Measurements from ENCODE around the gene FERMT2. TPM values are rescaled to one million over a fixed set of nuclear protein-coding genes. Genes with fewer than 3 reads are reported as not detected.

FERMT2 gene
- total RNA-seq, 1 experiment from 2014 or later = 33.3 TPM

- DNase-seq (ENCODE audit: low read depth, low spot score) (no peak), ATAC-seq (no peak)
- ChIA-PET CTCF (no interaction called here), POLR2A (interaction anchor here (0.6 kb wide), 1 partner anchor 250 kb away, joined by 3 read pairs; no protein-coding TSS in a partner anchor)
- TF ChIP-seq TCF7L2 (IDR thresholded peaks at IDR 0.05; ENCODE audit: low read depth, low read length) = no peak
- TF ChIP-seq, protein P1, sequence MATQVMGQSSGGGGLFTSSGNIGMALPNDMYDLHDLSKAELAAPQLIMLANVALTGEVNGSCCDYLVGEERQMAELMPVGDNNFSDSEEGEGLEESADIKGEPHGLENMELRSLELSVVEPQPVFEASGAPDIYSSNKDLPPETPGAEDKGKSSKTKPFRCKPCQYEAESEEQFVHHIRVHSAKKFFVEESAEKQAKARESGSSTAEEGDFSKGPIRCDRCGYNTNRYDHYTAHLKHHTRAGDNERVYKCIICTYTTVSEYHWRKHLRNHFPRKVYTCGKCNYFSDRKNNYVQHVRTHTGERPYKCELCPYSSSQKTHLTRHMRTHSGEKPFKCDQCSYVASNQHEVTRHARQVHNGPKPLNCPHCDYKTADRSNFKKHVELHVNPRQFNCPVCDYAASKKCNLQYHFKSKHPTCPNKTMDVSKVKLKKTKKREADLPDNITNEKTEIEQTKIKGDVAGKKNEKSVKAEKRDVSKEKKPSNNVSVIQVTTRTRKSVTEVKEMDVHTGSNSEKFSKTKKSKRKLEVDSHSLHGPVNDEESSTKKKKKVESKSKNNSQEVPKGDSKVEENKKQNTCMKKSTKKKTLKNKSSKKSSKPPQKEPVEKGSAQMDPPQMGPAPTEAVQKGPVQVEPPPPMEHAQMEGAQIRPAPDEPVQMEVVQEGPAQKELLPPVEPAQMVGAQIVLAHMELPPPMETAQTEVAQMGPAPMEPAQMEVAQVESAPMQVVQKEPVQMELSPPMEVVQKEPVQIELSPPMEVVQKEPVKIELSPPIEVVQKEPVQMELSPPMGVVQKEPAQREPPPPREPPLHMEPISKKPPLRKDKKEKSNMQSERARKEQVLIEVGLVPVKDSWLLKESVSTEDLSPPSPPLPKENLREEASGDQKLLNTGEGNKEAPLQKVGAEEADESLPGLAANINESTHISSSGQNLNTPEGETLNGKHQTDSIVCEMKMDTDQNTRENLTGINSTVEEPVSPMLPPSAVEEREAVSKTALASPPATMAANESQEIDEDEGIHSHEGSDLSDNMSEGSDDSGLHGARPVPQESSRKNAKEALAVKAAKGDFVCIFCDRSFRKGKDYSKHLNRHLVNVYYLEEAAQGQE (IDR thresholded peaks at IDR 0.05; ENCODE audit: insufficient read depth in 1 of 2, low read depth in 2 of 2, low read length in 1 of 2) = no peak
- TF ChIP-seq POLR2AphosphoS5 (IDR thresholded peaks at IDR 0.05; ENCODE audit: low read depth, low read length) = no peak
- TF ChIP-seq, protein P2, sequence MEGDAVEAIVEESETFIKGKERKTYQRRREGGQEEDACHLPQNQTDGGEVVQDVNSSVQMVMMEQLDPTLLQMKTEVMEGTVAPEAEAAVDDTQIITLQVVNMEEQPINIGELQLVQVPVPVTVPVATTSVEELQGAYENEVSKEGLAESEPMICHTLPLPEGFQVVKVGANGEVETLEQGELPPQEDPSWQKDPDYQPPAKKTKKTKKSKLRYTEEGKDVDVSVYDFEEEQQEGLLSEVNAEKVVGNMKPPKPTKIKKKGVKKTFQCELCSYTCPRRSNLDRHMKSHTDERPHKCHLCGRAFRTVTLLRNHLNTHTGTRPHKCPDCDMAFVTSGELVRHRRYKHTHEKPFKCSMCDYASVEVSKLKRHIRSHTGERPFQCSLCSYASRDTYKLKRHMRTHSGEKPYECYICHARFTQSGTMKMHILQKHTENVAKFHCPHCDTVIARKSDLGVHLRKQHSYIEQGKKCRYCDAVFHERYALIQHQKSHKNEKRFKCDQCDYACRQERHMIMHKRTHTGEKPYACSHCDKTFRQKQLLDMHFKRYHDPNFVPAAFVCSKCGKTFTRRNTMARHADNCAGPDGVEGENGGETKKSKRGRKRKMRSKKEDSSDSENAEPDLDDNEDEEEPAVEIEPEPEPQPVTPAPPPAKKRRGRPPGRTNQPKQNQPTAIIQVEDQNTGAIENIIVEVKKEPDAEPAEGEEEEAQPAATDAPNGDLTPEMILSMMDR (IDR thresholded peaks at IDR 0.05) = no peak
- TF ChIP-seq SIN3A (IDR thresholded peaks at IDR 0.05; ENCODE audit: borderline replicate concordance, insufficient read depth, low read depth, low read length) = no peak
- Histone ChIP-seq H3K27ac (ENCODE audit: low read length) (no peak overlapping the region), H3K27me3 (ENCODE audit: control insufficient read depth, insufficient read depth, low read length) (no peaks in the 10 kb centered on the region), H3K4me3 (ENCODE audit: low read depth in 2 of 2, low read length in 2 of 2) (no peak overlapping the region), H3K4me1 (ENCODE audit: control insufficient read depth, insufficient read depth, low read length) (no peaks in the 10 kb centered on the region; the same call in 1 of the 2 replicates), H3K9me3 (ENCODE audit: control insufficient read depth, insufficient read depth, low read depth, low read length) (no peaks in the 10 kb centered on the region), H3K36me3 (ENCODE audit: control insufficient read depth, insufficient read depth, low read length) (no peaks in the 10 kb centered on the region)
- in situ Hi-C loops (cut with HindIII; ENCODE audit: low pct_unique_long_range_greater_than_20kb, low sequenced_read_pairs) (no loop called here), intact Hi-C loops (cut with micrococcal nuclease; ENCODE audit: unreplicated experiment) (no loop called here)
- BruUV-seq (replicated peaks) = no TSS peak
These were observed 52.4 kb downstream of the FERMT2 start for GRCh38 chr14:52898496-52898895.

- H3K4me1 ChIP-seq (ENCODE audit: control insufficient read depth, insufficient read depth, low read length) = no peaks in the 10 kb centered on the region; the same call in 1 of the 2 replicates
- no peaks in the 10 kb centered on the region for H3K36me3 ChIP-seq (ENCODE audit: control insufficient read depth, insufficient read depth, low read length)
- ChIA-PET CTCF (interaction anchor here (0.5 kb wide), 1 partner anchor 66 kb away, joined by 5 read pairs; no protein-coding TSS in a partner anchor), POLR2A (interaction anchor here (0.5 kb wide), 1 partner anchor 33 kb away, joined by 11 read pairs; no protein-coding TSS in a partner anchor)
- no peak for ATAC-seq
- no peaks in the 10 kb centered on the region for H3K27me3 ChIP-seq (ENCODE audit: control insufficient read depth, insufficient read depth, low read length)
- H3K4me3 ChIP-seq (ENCODE audit: low read depth in 2 of 2, low read length in 2 of 2) = no peak overlapping the region
- H3K27ac ChIP-seq (ENCODE audit: low read length) = no peak overlapping the region
- no peak for DNase-seq (ENCODE audit: low read depth, low spot score)
- intact Hi-C loops (cut with micrococcal nuclease; ENCODE audit: unreplicated experiment) (no loop called here), in situ Hi-C loops (cut with HindIII; ENCODE audit: low pct_unique_long_range_greater_than_20kb, low sequenced_read_pairs) (no loop called here)
- no peaks in the 10 kb centered on the region for H3K9me3 ChIP-seq (ENCODE audit: control insufficient read depth, insufficient read depth, low read depth, low read length)
- TF ChIP-seq, protein P1 (IDR thresholded peaks at IDR 0.05; ENCODE audit: insufficient read depth in 1 of 2, low read depth in 2 of 2, low read length in 1 of 2) = no peak
- no peak for TF ChIP-seq POLR2AphosphoS5 (IDR thresholded peaks at IDR 0.05; ENCODE audit: low read depth, low read length)
- TF ChIP-seq SIN3A (IDR thresholded peaks at IDR 0.05; ENCODE audit: borderline replicate concordance, insufficient read depth, low read depth, low read length) = no peak
- no TSS peak for BruUV-seq (replicated peaks)
These were observed 55.9 kb downstream of the FERMT2 start for GRCh38 chr14:52895000-52895399.
